Stimulated activated CD8-positive, alpha-beta memory T cell treated with anti-CD3 and anti-CD28 coated beads, Interleukin-4, amount 100 ng/mL, for 48 hours (primary cell): ENCODE data around the gene MKRN2OS.
A peak's percentile ranks its signal among the peaks of the same experiment; 100 is the strongest.
"Not testable (repeated sequence)": the region's sequence is repeated elsewhere in the genome, so short reads cannot be mapped to it uniquely, and the experiment has no call there.

Experiments used
- DNase-seq: peaks from one replicate; pipeline ENCODE4 v3.0.0-alpha.2; 2020

Gene MKRN2OS

GRCh38 chr3:12560505-12561190 is 15.3 kb upstream of the MKRN2OS start:
- no peak for DNase-seq

DNA sequence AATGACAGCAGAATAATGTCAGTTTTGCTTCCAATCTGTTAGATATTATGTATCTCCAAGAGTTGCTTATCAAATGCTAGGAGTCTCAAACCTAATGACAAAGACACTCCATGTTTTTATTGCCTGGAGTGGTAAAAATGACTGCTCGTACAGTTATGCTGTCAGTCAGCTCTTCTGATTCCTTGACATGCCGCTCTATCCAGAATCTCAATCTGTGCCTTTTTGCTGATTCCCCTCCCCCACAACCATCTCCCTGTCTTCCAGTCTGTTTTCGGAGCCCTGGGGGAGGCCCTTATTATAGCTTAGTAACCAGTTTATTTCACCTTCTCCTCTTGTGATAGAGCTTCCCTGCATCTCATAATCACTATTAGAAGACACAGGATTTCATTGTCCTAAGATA is 14.2 kb upstream of the MKRN2OS start:
- no peak for DNase-seq

DNA sequence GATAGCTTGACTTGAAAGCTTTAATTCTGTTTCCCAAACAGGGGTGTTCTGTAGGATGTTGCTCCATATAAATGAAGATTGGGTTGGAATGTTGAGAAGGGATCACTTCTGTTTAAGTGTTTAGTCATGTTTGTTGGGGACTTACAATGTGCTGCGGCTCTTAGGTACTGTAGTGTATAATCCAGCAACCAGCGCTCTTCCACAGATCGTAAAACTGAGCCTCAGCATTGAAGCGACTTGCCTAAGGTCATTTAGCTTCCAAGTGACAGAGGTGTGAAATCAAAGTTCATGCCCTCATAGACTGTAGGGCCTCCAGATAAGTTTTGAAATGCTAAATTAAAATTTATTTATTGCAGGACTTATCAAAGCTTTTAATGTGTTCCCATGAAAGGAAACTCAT is 13.4 kb upstream of the MKRN2OS start:
- DNase-seq, result no peak

DNA sequence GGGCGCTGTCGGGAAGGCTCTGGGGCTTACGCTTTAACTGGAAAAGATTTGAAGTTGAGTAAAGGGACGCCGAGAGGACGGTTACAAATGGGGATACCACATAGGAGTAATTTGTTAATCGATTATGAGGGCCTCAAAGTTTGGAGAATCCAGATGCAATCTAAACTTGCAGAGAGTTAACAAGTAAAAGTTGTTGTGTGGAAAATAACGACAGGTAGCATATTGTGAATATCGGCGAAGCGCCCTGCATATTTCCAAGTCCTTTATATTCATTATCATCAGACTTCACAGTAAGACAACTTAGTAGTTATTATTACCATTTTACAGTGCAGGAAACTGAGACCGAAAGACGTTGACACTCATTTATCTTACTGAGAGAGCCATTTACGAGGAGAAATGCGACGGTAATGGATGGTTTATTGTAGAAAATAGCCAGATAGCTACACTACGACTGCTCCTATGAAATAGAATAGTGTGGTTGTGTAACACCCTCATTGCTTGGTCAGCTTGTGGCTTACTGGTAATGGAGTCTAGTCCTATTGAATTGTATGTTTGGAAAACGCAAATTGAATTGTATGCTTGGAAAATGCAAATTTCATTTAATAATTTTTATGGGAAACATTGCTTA is 12.3 kb upstream of the MKRN2OS start:
- no peak for DNase-seq

DNA sequence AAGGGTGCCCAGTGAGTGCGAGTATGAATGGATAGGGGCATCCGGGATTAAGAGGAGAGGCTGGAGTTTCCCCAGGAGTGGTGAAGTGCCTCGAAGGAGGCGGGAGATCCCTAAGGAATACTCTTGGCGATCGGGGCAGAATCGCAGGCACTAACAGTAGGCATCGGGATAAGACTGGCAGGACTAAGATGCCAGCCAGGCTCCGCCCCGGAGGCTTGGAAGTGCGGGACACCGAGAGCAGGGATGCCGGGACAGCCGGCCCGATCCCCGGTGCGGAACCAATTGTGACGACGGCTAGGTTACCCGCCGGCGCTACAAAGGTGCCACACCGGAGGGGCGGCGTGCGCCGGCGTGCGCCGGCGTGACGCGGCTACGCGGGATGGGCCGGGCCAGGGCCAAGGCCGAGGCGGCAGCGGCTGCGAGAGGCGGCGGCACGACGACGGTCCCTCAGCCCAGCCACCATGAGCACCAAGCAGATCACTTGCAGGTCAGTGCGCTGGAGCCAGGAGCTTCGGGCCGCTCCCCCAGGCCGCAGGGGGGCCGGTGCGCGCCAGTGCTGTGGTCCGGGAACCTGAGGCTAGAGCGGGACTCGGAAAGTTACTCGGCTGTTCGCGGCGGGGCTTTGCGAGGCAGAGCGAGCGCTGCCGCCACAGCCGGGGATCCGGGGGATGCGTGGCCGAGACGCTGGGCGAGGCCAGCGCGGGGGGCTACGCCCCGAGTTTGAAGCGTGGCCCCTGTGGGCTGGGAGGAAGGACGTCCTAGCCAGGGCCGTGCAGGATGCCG is 11.6 kb upstream of the MKRN2OS start, which contains the start of gene MKRN2:
MKRN2 (plus strand) TSS at position 398 of the 783 bp plus-strand sequence; CDS start at position 462, 64 bp downstream.
- peak; percentile 92 for DNase-seq

DNA sequence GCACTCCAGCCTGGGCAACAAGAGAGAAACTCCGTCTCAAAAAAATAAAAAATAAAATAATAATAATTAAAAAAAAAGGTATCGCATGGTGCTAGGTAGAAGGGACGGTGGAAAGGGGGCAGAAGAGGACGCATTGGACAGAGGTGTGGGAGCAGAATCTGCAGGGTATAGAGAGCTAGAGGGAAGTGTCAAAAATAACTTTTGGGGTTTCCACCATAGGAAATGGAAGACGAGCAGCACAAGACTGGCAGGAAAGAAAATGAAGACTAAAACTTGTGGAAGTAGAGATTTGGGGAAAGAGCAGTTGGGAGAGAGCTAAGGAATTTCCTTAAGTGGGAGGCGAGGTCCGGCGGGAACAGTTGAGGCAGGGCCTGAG is 11.0 kb upstream of the MKRN2OS start:
- no peak for DNase-seq

DNA sequence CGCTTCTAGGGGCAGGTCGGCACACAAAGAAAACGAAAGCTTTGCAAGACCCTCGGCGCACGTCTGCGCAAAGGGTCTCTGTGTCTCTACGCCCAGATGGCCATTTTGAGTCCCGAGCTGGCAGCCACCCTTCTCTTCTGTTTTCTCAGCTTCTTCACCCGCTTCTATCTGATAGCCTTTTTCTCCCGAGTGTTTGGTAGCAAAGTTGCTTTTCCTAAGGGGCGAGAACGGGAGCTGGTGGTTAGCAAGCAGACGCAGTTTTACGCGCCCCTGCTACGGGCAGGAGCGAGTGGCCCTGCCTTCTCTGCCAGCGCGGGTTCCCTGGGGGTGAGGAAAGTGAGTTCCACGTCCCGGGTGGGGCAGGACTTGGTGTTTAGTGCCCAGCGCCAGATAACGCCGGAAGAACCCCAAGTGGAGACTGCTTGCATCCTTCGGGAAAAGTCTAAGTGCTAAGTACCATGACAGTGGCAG is 8.7 kb upstream of the MKRN2OS start:
- peak; percentile 43 for DNase-seq

- no peak for DNase-seq
Measured at GRCh38 chr3:12549971-12550760, 4.9 kb upstream of the MKRN2OS start.

DNA sequence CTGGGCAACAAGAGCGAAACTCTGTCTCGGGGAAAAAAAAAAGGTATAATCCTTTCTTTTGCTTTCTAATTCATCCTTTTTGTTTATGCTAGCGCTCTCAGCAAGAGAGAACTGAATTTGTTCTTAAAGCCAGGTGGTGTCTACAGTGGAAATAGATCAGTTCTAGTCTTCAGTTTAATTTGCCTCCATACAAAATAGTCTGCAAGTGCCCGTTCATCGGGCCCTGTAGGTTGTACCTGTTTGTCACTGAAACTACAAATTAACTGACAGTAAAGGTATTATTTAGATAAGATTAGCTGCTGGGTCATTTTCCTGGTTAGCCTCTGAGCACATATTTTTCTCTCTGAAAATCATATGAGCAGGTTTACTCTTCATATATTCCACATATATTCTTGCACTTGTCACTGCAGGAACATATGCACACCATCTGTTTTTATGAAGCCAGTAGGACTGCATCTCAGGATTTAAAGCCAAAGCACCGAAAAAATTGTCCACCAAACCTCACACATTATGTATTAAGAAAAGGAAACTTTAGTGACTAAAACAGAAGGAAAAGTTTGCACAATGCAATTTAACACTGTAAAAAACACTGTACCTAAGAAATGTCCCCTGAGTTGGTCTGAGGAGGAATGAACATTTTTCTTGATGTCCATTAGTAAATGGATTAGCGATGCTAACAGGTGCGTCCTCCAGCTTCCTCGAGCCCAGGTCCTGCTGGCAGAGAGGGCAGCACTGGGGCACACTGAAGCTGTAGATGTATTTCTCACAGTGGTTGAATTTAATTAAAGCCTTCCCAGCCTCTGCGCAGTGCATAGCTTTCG is 437 bp downstream of the MKRN2OS start:
- DNase-seq, result no peak

DNA sequence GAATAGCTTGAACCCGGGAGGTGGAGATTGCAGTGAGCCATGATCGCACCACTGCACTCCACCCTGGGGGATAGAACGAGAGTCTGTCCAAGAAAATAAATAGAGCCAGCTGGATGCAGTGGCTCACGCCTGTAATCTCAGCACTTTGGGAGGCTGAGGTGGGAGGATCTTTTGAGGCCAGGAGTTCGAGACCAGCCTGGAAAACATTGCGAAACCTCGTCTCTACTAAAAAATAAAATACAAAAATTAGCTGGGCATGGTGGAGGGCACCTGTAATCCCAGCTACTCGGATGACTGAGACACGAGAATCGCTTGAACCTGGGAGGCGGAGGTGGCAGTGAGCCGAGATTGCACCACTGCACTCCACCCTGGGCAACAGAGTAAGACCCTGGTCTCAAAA is 1.8 kb downstream of the MKRN2OS start:
- not testable (repeated sequence) for DNase-seq

- no peak for DNase-seq
Measured at GRCh38 chr3:12541625-12542024, 3.7 kb downstream of the MKRN2OS start.

DNA sequence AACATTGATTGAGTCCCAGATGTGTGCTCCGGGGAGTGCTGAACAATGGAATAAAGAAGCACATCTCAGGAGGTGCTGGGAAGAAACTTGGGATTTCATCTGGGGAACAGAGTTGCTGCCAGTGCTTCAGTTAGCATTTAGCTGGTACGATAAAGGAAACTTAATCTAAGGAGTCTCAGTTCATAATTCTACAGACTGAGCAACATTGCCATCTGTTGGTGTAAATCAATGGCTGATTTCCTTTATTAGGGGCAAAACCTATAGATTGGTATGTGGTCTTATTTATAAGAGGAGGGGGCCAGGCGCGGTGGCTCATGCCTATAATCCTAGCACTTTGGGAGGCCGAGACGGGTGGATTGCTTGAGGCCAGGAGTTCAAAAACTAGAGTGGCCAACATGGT is 8.9 kb downstream of the MKRN2OS start:
- no peak for DNase-seq

GRCh38 chr3:12532182-12532581 is 13.1 kb downstream of the MKRN2OS start:
- no peak for DNase-seq

DNA sequence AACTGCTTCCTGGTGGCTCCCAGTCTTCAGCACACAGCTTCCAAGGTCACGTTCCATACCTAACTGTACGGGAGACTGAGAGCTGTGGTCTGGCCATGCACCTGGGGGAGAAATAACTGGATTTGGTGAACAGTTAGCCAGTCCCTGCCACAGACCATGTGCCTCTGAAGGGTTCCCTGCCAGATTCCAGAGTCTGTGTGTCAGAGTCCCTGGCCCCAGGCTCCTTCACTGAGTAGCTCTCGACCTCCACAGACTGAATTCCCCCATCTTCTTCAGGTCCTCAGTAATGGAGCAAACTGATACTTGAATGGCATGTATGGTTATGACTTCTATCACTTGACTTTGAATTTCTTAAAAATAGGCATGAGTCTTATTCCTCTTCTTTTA is 17.5 kb downstream of the MKRN2OS start:
- no peak for DNase-seq

DNA sequence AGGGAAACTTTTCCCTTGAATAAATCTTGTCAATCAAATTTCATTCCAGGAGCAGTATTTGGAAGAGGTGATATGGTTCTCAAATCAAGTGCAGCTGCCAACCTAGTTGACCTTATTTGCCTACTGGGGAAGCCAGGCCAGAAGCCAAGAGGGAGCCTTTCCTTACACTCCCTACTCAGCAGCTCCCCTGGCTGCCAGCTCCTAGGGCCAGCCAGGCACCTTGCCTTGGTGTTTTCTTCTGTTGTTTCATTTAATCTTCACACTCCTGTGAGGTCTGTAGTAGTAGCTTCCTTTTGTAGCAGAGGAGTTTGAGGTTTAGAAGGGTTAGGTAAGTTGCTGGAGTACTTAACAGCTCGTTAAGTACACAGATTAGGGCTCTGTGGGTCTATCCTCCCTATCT is 22.6 kb downstream of the MKRN2OS start:
- DNase-seq, result no peak

DNA sequence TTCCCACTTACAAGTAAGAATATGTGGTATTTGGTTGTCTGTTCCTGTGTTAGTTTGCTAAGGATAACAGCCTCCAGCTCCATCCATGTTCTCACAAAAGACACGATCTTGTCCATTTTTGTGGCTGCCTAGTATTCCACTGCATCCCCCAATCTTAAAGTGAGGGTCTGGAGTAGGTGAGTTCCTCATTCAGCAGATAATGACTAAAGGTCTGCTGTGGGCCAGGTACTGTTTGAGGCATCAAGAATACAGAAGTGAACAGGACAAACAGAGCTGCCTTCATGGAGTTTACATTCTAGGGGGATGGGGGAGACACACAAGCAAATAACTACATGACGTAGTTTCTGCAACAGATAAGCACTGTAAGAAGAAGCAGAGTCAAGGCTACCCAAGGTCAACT is 24.3 kb downstream of the MKRN2OS start:
- DNase-seq, result no peak

GRCh38 chr3:12518261-12519028 is 26.9 kb downstream of the MKRN2OS start:
- no peak for DNase-seq

- DNase-seq, result no peak
Measured at GRCh38 chr3:12516873-12517272, 28.4 kb downstream of the MKRN2OS start.

GRCh38 chr3:12515631-12516030 is 29.7 kb downstream of the MKRN2OS start:
- no peak for DNase-seq

GRCh38 chr3:12513694-12514446 is 31.4 kb downstream of the MKRN2OS start:
- no peak for DNase-seq
